ENCODE results near the gene GRIN1.

GRIN1 gene

DNA sequence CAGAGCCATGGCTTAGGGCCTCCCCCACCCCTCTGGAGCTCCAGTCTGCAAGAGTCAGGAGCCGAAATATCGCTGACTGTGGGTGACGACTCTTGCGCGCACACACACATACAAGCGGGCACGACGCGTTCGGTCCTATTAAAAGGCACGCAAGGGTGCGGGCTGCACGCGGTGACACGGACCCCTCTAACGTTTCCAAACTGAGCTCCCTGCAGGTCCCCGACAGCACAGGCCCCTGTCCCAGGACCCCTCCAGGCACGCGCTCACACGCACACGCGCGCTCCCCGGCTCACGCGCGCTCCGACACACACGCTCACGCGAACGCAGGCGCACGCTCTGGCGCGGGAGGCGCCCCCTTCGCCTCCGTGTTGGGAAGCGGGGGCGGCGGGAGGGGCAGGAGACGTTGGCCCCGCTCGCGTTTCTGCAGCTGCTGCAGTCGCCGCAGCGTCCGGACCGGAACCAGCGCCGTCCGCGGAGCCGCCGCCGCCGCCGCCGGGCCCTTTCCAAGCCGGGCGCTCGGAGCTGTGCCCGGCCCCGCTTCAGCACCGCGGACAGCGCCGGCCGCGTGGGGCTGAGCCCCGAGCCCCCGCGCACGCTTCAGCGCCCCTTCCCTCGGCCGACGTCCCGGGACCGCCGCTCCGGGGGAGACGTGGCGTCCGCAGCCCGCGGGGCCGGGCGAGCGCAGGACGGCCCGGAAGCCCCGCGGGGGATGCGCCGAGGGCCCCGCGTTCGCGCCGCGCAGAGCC is at the start of gene GRIN1:
Gene GRIN1, plus strand, starts transcription at position 433 of the 746 bp plus-strand sequence. CDS start 333 bp downstream, outside the sequence.
- peak; percentile 53 for DNase-seq

DNA sequence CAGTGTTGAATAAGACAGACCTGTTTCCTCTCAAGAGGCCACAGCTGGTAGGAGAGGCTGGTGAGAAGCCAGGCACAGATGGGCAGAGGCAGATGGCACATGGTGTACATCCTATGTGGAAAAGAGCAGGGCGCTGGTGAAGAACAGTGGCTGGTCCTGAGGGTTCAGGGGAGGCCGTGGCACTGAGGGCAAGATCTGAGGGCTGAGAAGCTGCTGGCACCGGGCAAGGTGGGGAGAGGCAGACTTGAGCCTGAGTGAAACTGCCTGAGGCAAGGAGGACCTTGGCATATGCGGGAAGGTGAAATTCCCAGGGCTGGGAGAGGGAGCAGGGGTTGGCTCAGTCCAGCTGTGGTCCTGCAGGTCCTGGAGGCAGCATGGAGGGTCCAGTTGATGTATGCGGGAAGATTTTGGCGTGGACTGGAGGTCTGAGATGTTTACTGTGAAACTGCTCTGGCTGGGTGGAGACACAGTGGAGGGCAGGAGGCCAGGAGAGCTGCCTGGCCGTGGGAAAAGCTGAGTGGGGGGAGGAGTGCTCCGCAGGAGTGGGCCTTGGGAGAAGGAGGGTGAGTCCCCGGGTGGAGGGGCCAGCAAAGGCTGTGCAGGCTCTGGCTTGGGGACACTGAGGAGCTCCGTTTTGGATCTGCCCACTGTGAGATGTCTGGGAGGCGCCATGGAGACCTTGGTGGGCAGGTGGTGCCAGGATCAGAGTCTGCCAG is 49.6 kb upstream of the GRIN1 start:
- no peak for DNase-seq

DNA sequence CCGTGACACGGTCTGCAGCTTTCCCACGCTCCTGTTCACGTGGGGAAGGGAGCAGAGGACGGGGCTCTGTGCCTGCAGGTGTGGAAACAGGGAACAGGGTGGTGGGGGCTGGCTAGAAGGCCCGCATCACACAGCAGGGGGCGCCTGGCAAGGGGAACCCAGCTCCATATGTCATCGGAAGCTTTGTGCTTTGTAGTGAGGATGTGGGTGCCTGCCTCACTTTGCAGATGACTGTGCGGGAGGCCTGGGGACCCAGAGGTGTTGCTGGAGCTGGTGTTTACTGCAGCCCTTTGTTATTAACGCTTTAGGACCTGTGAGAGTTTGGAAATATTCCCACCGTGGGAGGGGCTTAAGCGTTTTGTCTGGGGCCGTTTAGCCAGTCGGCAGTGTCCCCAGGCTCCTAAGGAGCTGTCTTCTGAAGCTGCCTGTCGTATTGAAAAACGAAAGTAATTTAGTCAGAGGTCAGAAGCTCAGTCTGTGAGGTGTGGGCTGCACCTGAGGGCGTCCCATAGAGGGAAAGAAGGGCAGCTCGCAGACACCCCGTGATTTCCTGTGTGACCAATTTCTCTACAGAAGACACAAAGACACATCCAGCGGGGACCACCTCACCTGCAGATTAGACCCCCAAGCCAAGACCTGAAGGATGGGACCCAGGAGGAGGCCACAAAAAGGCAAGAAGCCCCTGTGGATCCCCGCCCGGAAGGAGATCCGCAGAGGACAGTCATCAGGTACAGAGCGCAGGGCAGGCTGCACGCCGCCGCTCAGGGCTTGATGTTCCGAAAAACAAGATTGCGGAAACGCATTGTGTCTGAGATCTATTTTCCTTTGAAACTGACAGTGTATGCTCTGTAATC is 43.1 kb upstream of the GRIN1 start:
- peak; percentile 86 for DNase-seq

DNA sequence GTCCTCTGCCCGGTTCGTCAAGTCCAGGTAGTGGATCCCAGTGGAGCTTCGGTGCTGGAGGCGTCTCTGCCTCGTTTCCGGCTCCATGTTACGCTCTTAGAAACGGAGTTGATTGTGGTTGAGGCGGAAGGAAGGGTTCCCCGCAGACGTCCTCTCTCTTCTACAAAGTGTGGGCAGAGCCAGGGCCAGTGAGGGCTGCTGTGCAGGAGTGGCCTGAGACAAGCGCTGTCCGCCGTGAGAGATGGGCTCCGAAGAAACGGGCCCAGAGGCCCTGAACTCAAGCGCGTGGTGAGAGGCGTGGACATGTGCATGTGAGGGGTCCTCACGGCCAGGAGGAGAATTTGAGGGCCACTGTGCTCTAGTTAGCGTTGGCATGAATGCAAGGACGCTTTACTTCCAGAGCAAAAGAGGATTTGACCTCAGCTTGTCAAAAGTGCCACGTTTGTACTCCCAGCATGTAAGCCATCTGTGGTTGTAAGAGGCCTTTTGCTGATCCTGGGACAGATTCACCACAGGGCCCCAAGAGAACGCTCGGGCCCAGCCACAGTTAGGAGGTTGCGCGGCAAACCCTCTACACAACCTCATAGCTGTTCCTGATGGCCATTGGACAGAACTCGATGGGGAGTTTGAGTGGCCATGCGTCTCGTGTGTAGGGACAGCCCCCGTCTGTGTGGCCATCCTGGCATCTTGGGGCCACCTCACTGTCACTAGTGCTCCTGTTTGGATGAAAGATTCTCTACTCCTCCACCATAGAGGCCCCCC is 42.0 kb upstream of the GRIN1 start:
- DNase-seq, result no peak

DNA sequence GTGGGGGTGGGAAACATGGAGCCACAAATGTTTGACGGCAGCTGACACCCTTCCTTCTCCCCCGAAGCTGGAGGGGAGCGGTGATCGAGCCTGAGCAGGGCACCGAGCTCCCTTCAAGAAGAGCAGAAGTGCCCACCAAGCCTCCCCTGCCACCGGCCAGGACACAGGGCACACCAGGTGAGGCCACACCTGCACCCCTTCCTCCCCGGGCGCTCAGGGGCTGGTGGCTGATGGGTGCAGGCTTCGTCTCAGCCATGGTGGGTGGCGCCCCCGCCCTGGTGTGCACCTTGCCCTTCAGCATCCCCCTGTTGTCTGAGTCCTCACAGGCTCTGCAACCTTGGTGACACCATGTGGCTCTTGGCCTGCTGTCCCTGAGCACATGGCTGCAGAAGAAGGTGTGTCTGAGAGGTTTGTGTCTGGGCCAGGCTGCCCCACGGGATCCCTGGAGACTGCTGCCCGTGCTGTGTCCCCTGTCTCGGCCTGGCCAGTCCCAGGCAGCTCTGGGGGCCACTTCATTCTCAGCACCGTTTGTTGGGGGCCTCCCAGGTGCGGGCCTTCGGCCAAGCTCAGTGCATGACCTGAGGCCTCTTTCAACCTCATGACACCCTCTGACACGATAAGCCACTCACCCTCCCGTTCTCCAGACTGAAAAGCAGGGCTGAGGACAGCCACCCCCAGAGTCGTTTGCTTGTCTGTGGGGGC is 41.0 kb upstream of the GRIN1 start:
- no peak for DNase-seq

DNA sequence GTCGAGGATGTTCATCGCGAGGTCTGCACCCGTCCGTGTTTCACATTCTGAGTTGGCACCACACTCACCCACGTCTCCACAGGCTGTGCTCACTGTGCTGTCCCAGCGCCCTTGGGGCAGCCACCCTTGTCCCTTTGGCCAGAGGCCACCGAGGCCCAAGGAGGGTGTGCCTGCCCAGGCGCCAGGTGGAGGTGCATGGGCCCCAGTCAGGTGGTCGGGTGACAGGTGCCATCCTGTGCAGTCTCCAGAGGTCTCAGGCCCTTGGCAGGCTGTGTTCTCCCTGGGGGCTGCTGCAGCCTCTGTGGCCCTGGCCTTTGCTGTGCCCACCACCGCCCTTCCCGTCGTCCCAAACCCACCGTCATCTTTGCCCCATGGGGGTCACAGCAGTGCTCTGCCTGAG is 39.7 kb upstream of the GRIN1 start:
- no peak for DNase-seq

DNA sequence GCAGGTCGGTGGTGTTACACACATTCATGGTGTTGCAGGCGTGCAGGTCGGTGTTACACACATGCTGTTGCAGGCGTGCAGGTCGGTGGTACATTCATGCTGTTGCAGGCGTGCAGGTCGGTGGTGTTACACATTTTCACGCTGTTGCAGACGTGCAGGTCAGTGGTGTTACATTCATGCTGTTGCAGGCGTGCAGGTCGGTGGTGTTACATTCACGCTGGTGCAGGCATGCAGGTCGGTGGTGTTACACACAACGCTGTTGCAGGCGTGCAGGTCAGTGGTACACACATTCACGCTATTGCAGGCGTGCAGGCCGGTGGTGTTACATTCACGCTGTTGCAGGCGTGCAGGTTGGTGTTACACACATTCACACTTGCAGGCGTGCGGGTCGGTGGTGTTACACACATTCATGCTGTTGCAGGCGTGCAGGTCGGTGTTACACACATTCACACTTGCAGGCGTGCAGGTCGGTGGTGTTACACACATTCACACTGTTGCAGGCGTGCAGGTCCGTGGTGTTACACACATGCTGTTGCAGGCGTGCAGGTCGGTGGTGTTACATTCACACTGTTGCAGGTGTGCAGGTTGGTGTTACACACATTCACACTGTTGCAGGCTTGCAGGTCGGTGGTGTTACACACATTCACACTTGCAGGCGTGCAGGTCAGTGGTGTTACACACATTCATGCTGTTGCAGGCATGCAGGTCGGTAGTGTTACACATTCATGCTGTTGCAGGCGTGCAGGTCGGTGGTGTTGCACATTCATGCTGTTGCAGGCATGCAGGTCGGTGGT is 35.6 kb upstream of the GRIN1 start:
- no peak for DNase-seq

DNA sequence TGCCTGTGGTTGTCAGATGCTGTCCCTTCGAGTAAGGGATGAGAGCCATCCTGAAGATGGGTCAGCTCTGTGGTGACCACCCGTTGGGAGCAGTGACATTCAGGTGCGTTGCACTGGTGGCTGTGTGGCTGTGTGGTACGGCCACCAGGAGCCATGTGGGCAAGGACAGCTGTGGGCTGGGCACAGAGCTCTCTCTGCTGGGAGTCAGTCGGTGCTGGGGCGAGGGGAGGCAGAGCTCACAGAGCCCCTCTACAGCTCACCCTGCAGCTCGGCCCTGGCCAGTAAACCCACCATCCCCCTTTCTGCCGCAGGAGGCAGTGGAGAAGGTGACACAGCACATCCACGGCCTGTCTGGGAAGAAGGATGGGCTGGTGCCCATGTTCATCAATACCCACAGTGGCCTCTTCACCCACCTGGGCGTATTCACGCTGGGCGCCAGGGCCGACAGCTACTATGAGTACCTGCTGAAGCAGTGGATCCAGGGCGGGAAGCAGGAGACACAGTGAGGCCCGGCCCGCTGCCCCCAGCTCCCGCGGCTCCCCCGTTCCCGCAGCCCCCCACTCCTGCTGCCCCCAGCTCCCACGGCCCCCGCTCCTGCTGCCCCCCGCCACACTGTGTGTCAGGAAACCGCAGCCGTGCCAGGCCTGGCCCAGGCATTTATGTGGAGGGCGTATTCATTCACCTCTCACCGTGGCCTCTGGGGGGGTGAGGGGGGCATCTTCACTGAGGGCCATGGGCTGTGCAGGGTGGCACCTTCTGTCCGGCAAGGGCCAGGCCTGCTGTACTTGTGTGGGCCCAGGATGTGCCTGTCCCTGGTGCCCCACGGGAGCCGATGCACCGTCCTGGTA is 32.9 kb upstream of the GRIN1 start:
- no peak for DNase-seq

DNA sequence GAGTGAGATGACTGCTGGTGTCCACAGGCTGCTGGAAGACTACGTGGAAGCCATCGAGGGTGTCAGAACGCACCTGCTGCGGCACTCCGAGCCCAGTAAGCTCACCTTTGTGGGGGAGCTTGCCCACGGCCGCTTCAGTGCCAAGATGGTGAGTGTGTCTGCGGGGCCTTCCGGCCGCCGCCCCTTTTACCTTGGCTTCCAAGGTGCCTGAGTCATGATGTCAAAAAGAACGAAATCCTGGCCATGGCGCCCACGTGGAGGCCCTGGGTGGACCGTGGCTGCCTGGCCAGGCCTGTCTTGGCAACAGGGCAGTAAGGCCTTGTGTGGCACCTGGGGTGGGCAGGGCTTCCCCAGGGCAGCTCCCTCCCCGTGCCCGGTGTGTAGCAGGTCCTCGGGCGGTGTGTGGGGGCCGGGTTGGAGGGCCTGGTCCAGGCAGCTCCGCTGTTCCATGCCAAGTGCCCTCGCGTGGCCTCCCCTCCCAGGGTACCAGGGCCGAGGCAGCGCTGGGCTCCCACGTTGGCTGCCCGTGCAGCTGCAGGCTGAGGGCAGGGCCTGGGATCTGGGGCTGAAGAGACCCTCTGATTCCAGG is 32.2 kb upstream of the GRIN1 start:
- DNase-seq, result no peak

DNA sequence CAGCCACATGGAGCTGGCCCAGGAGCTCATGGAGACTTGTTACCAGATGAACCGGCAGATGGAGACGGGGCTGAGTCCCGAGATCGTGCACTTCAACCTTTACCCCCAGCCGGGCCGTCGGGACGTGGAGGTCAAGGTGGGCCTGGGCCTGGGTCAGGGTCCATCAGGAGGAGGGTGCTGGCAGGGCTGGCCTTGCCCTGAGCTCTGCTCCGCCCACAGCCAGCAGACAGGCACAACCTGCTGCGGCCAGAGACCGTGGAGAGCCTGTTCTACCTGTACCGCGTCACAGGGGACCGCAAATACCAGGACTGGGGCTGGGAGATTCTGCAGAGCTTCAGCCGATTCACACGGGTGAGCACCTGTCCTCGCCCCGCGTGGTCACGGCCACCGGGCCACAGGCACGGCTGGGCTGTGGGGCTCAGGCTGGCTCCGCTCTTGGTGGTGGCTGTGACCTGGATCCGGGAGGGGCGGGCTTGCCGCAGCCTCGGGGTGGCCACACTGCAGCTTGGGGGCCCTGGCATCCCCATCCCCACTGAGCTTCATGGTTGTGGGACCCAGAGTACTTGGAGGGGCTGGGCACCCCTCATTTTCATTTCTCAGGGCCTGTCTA is 31.5 kb upstream of the GRIN1 start:
- no peak for DNase-seq

DNA sequence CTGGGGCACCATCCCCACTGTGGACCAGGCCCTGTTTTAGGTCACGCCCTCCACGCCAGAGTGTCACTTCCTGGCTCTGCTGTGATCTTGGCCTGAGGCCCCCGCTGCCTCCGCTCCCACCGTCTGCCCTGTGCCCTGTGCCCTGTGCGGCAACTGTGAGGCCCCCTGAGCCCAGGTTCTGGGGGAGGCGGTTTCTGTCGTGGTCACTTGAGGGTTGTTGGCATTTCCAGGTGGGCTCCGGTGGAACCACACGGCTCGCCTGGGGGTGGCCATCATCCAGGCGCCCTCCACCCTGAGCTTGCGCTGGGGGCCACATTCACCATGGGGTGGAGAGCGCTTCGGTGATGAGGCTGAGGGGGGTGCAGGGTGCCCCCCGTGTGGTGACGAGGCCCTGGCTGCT is 31.0 kb upstream of the GRIN1 start:
- DNase-seq, result no peak

DNA sequence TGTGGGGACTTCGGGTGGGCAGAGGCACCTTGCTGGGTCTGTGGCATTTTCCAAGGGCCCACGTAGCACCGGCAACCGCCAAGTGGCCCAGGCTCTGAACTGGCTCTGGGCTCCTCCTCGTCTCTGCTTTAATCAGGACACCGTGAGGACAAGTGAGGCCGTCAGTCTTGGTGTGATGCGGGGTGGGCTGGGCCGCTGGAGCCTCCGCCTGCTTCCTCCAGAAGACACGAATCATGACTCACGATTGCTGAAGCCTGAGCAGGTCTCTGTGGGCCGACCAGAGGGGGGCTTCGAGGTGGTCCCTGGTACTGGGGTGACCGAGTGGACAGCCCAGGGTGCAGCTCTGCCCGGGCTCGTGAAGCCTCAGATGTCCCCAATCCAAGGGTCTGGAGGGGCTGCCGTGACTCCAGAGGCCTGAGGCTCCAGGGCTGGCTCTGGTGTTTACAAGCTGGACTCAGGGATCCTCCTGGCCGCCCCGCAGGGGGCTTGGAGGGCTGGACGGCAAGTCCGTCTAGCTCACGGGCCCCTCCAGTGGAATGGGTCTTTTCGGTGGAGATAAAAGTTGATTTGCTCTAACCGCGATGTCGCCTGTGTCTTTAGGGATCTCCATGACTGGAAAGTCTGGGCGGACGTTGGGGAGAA is 30.2 kb upstream of the GRIN1 start:
- DNase-seq, result no peak

DNA sequence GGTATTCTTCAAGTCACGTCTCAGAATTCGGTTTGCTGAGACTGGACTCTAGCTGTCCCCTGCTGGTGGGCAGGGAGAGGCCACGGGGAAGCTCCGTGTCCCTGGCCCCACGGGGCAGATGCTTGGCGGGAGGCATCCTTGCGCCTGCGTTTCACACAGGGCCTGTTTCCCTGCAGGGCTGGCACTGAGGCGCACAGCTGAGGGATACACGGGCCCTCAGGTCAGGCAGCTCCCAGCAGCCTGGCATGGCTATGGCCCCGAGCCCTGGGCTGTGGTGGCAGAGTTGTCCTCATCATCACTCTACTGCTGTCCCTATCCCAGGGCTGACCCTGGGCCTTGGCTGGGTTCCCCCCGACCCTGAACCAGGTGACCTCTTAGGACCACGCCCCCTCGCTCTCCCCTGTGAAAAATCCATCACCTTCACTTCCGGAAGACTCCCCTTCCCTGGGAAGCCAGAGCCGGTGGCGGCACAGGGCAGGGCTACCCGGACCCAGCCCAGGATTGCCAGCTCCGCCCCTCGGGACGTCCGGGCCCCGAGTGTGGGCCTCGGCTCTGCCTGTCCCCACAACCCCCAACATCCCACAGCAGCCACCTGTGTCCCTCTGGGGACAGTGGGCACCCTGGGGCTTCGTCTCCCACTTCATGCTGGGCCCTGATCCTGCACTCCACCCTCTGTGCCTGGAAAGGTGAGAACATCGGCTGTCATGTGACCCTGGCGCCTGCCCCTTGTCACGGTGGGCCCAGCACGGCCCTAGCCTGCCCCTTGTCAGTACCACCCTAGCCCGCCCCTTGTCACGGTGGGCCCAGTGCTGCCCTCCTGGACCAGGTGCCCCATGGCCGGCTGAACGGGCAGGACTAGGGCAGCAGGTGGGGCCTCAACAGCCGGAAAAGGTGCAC is 29.5 kb upstream of the GRIN1 start:
- no peak for DNase-seq

DNA sequence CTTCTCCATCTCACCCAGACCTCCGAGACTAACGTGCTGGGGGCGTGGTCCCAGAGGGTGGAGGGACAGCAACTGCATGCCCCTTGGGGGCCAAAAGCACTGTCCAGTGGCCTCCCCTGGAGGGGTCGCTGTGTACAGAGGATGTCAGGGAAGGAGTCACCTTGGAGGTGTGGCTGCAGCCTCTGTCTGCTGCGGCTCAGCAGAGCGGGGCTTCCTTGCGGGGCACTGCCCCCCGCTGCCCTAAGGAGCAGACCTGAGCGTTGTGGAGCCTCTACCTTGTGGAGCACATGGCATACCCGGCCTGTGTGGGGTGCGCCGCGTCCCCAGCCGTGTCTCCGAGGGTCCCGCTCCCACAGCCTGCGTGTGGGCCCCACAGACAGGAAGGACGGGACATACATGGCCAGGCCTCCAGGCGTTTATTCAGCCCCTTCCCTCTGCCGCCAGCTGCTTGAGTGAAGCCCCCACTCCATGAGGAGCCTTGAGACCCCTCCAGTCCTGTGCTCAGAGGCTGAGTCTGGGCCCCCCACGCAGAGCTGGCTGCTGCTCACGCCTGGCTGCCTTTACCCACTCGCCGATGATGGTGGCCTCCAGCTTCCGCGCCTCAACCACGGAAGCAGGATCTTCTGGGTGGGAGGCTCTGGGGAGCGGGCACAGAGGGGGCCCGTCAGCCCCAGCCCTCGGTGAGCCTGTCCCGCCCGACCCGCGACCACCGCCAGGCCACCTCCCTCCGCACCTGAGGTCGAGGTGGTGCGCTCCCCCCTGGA is 28.6 kb upstream of the GRIN1 start:
- no peak for DNase-seq

DNA sequence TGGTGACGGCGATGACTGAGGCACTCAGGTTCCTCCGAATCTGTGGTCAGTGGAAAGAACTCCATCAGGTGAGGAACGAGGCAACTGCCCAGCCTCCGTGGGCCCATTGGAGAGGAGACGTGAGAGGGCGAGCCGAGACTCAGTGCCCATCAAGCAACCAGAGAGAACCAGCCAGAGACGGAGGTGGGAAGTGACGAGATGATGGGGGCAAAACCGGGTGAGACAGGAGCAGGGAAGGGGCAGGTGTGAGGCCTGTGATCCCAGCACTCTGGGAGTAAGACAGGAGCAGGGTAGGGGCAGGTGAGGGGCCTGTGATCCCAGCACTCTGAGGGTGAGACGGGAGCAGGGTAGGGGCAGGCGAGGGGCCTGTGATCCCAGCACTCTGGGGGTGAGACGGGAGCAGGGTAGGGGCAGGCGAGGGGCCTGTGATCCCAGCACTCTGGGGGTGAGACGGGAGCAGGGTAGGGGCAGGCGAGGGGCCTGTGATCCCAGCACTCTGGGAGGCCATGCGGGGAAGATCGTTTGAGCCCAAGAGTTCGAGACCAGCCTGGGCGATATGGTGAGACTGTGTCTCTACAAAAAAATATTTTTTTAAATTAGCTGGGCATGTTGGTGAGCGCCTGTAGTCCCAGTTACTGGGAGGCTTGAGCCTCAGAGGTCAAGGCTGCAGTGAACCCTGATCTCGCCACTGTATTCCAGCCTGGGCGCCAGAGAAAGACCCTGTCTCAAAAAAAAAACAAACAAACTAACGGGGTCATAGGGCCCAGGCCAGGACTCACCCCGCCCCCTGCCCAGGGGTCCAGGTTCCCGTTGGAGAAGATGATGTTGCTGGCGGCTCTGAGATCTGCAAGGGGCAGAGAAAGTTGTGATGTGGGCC is 27.8 kb upstream of the GRIN1 start:
- no peak for DNase-seq
